OCI-LY7 (cell line): ENCODE data around the gene KPNA1.

Source experiments
- CTCF ChIP-seq: fragments of 200-600 bp; sonication (generic); conservative IDR thresholded peaks from 2 replicates; pipeline ENCODE4 v1.5.1; 2014; ENCODE audit warnings: mild to moderate bottlenecking, antibody characterized with exemption, low read length, moderate library complexity, mixed read lengths
- EZH2phosphoT487 ChIP-seq: fragments of 200-600 bp; sonication (generic); IDR thresholded peaks from 2 replicates; pipeline ENCODE4 v1.6.1; 2018; ENCODE audit warnings: low read depth, borderline replicate concordance, mild to moderate bottlenecking, mixed run types, antibody characterized with exemption, low read length, moderate library complexity, mixed read lengths

- TF ChIP-seq CTCF (no peak), EZH2phosphoT487 (no peak)
These were observed 125.5 kb downstream of the KPNA1 start for GRCh38 chr3:122389197-122389596.
